ENCODE data around the gene SOX6. TPM values are rescaled to one million over a fixed set of nuclear protein-coding genes. Genes with fewer than 3 reads are reported as not detected.

Gene SOX6
- total and polyA plus RNA-seq, 2 donors (not counting 3 experiments of a cell fraction or from before 2014, with no cell fraction given) = 0.14 to 3.7 TPM

GRCh38 chr11:16364254-16364653 lies 7.9 kb upstream of the SOX6 start:
- Histone ChIP-seq H3K4me2 (ENCODE audit: insufficient read depth, low read length) (no peak overlapping the region), H3K9me3 (replicated peaks; ENCODE audit: control insufficient read depth, insufficient read depth, low read length) (no peaks in the 10 kb centered on the region), H3K36me3 (ENCODE audit: control insufficient read depth in 2 of 2, extremely low read depth in 1 of 2, insufficient read depth in 2 of 2, low read length in 2 of 2) (no peaks in the 10 kb centered on the region), H3K79me2 (ENCODE audit: control insufficient read depth, insufficient read depth, low read length) (no peaks in the 10 kb centered on the region), H3K27me3 (ENCODE audit: control insufficient read depth in 2 of 2, insufficient read depth in 2 of 2, low read length in 2 of 2) (no peaks in the 10 kb centered on the region), H3K4me1 (ENCODE audit: control insufficient read depth, extremely low read depth, insufficient read depth, low read length) (no peaks in the 10 kb centered on the region), H3K9ac (replicated peaks; ENCODE audit: extremely low read depth, insufficient read depth, low read length) (no peak overlapping the region), H2AFZ (ENCODE audit: low read depth, low read length) (no peak overlapping the region), H3K4me3 (replicated peaks in 1 of 3; ENCODE audit: insufficient read depth in 1 of 3, low read depth in 1 of 3, low read length in 3 of 3) (no peak overlapping the region), H3K27ac (ENCODE audit: insufficient read depth, low read depth, low read length) (no peak overlapping the region), H3K9me1 (replicated peaks; ENCODE audit: control insufficient read depth, extremely low read depth, insufficient read depth, low read length) (no peaks in the 10 kb centered on the region), H4K20me1 (replicated peaks; ENCODE audit: control insufficient read depth, extremely low read depth, insufficient read depth, low read length) (no peaks in the 10 kb centered on the region)
- FAIRE-seq (no peak), DNase-seq (ENCODE audit: low read depth, low spot score) (no peak)
- TF ChIP-seq GATA2 (IDR thresholded peaks at IDR 0.05; ENCODE audit: insufficient read depth, insufficient read length, low read depth, low read length) (no peak), MYC (IDR thresholded peaks at IDR 0.05; ENCODE audit: low read depth, low read length) (no peak), MAX (IDR thresholded peaks at IDR 0.05; ENCODE audit: insufficient read depth, insufficient read length) (no peak), JUN (IDR thresholded peaks at IDR 0.05; ENCODE audit: borderline replicate concordance, insufficient read depth, insufficient read length, low read depth) (no peak), CTCF (IDR thresholded peaks at IDR 0.05; ENCODE audit: extremely low read depth in 1 of 2, insufficient read depth in 1 of 2, low read depth in 1 of 2, low read length in 2 of 2) (no peak), POLR2AphosphoS5 (IDR thresholded peaks at IDR 0.05; ENCODE audit: insufficient read depth, low read depth, low read length) (no peak), POLR2A (IDR thresholded peaks at IDR 0.05; ENCODE audit: low read depth, low read length) (no peak), EZH2 (IDR thresholded peaks at IDR 0.05; ENCODE audit: borderline replicate concordance, low read depth, low read length, severe bottlenecking) (no peak), FOS (IDR thresholded peaks at IDR 0.05; ENCODE audit: borderline replicate concordance, insufficient read depth, low read length) (no peak)
- no TSS peak for BruUV-seq (replicated peaks)
- dilution Hi-C loops (cut with MboI; ENCODE audit: extremely low pct_ligation_motif_present, low sequenced_read_pairs) = no loop called here
- CTCF ChIA-PET = no interaction called here
- POLR2A ChIA-PET = no interaction called here
- intact Hi-C loops (cut with micrococcal nuclease) = no loop called here
